ENCODE results near the gene ELL. TPM values are rescaled to one million over a fixed set of nuclear protein-coding genes. Genes with fewer than 3 reads are reported as not detected.
A peak's percentile ranks its signal among the peaks of the same experiment; 100 is the strongest.

ELL gene
- total RNA-seq, 1 donor: 18.5 TPM

DNA sequence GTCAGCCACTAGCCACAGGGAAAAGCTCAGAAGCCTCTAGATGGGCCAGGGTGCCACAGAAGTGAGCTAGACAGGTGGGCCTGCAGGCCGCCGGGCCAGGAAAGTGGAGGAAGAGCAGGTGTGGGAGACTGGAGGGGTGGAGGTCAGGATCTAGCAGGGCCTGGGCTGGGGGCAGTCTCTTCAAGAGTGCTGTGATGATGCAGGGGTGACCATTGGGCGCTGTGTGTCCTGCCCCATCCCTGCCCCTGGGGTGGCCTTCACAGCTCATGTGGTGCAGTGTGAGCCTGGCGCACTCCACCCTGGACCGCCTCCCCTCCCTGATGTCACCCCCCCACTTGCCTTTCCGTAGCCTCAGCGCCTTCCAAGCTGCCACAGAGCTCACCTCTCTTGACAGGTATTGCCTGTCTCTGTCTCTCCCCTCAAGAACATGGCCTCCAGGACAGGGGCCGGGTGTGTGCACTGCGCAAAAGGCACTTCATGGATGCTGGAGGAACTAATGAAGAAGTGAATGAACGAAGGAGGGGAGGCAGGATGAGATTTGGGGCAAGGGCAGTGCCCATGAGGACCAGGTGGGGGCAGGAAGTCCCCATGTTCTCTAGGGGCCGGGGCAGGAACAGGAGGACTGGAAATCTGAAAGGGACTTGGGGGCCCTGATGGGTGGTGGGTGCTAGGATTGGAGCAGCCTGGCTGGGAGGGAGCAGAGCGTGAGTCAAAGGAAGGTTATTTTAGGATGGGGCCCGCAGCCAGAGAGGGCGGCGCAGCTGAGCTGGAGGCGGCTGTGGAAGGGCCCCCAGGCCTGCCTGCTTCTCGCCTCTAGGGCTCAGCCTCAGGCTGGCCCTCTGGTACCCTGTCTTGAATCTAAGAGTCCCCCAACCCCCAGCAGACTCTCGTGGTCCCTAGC lies 96.1 kb downstream of the ELL start:
- H3K9me3 ChIP-seq (ENCODE audit: low read depth, low read length): no peaks in the 10 kb centered on the region
- TF ChIP-seq CTCF (IDR thresholded peaks at IDR 0.05; ENCODE audit: extremely low read depth, low read depth, low read length): peak; percentile 21
- peaks cover 85% of the 10 kb centered on the region for H3K79me2 ChIP-seq (ENCODE audit: insufficient read depth, low read length)
- H3K4me3 ChIP-seq (ENCODE audit: insufficient read depth, low read length): no peak overlapping the region
- peak overlapping the region; percentile 54 for H3K4me2 ChIP-seq (ENCODE audit: insufficient read depth, low read length)
- H3K27me3 ChIP-seq (ENCODE audit: insufficient read depth, low read length): no peaks in the 10 kb centered on the region
- peaks cover 61% of the 10 kb centered on the region for H4K20me1 ChIP-seq (ENCODE audit: insufficient read depth, low read length)
- peak overlapping the region; percentile 57 for H3K27ac ChIP-seq (ENCODE audit: low read depth, low read length)
- H2AFZ ChIP-seq (ENCODE audit: low read length): no peak overlapping the region
- peaks cover 3% of the 10 kb centered on the region for H3K36me3 ChIP-seq (ENCODE audit: insufficient read depth, low read length)
- peaks cover 33% of the 10 kb centered on the region for H3K4me1 ChIP-seq (ENCODE audit: insufficient read depth, low read length)
- peak; percentile 100 for DNase-seq (ENCODE audit: insufficient read length, low spot score, missing footprints)

DNA sequence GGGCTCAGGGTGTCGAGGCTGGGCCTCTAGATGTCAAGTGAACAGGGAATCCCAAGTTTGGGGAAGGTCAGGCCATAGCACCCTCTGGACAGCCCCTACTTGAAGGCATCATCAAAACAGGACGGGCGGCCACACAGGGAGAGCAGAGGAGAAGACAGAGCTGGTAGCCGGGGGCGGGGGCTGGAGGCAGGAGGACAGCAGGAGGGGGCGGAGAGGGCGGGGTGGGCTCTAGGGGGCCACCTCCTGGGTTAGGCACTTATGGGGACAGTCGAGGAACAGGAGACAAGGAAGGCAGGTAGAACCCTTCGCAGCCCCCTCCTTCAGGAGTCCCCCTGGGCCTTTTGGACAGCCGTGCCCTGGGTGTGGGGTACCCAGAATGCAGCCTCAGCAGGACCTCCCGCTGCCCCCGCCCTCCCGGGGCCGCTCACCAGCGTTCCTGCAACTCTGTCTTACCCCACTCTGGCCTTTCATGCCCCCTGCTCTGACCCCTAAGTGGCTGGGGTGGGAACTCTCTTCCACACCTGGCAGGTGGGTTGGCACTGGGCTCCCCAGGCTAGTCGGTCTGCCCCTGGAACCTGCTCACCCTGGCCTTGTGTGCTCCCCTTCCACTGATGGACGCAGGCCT lies 96.9 kb downstream of the ELL start:
- no peak overlapping the region for H3K4me3 ChIP-seq (ENCODE audit: insufficient read depth, low read length)
- peaks cover 65% of the 10 kb centered on the region for H4K20me1 ChIP-seq (ENCODE audit: insufficient read depth, low read length)
- H3K27ac ChIP-seq (ENCODE audit: low read depth, low read length): no peak overlapping the region
- no peaks in the 10 kb centered on the region for H3K27me3 ChIP-seq (ENCODE audit: insufficient read depth, low read length)
- H3K4me2 ChIP-seq (ENCODE audit: insufficient read depth, low read length): no peak overlapping the region
- TF ChIP-seq CTCF (IDR thresholded peaks at IDR 0.05; ENCODE audit: extremely low read depth, low read depth, low read length): no peak
- H3K4me1 ChIP-seq (ENCODE audit: insufficient read depth, low read length): peaks cover 40% of the 10 kb centered on the region
- peak; percentile 77 for DNase-seq (ENCODE audit: insufficient read length, low spot score, missing footprints)
- no peaks in the 10 kb centered on the region for H3K9me3 ChIP-seq (ENCODE audit: low read depth, low read length)
- no peaks in the 10 kb centered on the region for H3K36me3 ChIP-seq (ENCODE audit: insufficient read depth, low read length)
- peaks cover 92% of the 10 kb centered on the region for H3K79me2 ChIP-seq (ENCODE audit: insufficient read depth, low read length)
- H2AFZ ChIP-seq (ENCODE audit: low read length): no peak overlapping the region

DNA sequence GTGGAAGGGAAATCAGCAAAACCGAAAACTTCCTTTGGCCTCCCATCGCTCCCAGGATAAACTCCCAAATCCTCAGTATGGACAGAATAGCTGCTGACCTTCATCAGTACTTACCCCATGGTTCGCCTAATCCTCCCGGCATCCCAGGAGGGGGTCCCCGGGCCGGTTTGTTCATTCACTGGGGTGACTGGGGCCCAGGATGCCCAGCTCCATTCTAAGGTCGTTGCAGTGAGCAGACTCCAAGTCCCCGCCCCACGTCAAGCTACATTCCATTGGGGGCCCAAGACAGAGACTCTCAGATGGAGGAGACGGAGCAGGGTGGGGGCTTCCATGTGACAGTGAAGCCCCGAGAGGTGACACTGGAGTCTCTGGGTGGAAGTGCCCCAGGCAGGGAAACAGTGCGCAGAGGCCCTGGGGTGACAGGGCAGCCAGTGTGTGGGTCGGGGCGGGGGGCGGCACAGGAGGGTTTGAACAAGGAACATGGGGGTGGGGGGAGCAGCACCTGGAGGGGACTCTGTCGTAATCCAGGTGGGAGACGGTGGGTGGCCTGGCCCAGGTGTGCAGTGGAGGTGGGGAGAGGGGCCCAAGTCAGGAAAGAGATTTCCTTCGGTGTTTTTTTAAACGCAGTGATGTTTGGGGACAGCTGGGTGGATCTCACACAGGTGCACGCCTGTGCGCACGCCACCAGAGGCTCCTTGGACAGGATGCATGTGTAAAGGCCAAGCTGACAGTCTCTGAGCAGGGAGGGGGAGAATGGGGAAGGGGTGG lies 97.6 kb downstream of the ELL start:
- peaks cover 92% of the 10 kb centered on the region for H3K79me2 ChIP-seq (ENCODE audit: insufficient read depth, low read length)
- no peak for TF ChIP-seq CTCF (IDR thresholded peaks at IDR 0.05; ENCODE audit: extremely low read depth, low read depth, low read length)
- H3K36me3 ChIP-seq (ENCODE audit: insufficient read depth, low read length): no peaks in the 10 kb centered on the region
- H3K4me3 ChIP-seq (ENCODE audit: insufficient read depth, low read length): no peak overlapping the region
- no peak overlapping the region for H2AFZ ChIP-seq (ENCODE audit: low read length)
- no peaks in the 10 kb centered on the region for H3K9me3 ChIP-seq (ENCODE audit: low read depth, low read length)
- no peaks in the 10 kb centered on the region for H3K27me3 ChIP-seq (ENCODE audit: insufficient read depth, low read length)
- no peak overlapping the region for H3K4me2 ChIP-seq (ENCODE audit: insufficient read depth, low read length)
- H3K27ac ChIP-seq (ENCODE audit: low read depth, low read length): no peak overlapping the region
- H4K20me1 ChIP-seq (ENCODE audit: insufficient read depth, low read length): peaks cover 61% of the 10 kb centered on the region
- peak; percentile 58 for DNase-seq (ENCODE audit: insufficient read length, low spot score, missing footprints)
- peaks cover 34% of the 10 kb centered on the region for H3K4me1 ChIP-seq (ENCODE audit: insufficient read depth, low read length)

Measured in osteoblast (primary cell).